ENCODE data around the gene ZW10.
"Not testable (repeated sequence)": the region's sequence is repeated elsewhere in the genome, so short reads cannot be mapped to it uniquely, and the experiment has no call there.

ZW10 gene

GRCh38 chr11:113806406-113806805 is 32.9 kb upstream of the ZW10 start:
- peak; percentile 58 for TF ChIP-seq CTCF (IDR thresholded peaks at IDR 0.05; ENCODE audit: insufficient read depth, low read depth, low read length, missing control alignments)
- peak; percentile 47 for DNase-seq (ENCODE audit: low read depth)

DNA sequence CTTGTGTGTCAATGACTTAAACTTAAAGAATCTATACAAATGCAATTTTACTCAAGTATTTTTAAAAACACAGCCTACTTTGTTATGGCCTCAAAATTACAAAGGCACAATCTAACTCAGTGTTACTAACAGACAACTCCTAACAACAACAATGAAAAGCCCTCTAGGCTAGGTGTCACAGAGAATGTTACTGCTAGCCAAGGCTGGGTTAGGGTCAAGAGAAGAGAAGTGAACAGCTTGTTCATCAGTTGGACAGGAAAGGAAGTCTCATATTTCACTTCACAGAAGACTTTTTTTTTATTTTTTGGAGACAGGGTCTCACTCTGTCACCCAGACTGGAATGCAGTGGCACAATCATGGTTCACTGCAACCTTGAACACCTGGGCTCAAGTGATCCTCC is 32.1 kb upstream of the ZW10 start:
- DNase-seq (ENCODE audit: low read depth) = no peak
- TF ChIP-seq CTCF (IDR thresholded peaks at IDR 0.05; ENCODE audit: insufficient read depth, low read depth, low read length, missing control alignments) = no peak
- no peak overlapping the region for H3K4me3 ChIP-seq (ENCODE audit: low read length)

More at GRCh38 chr11:113806406-113806805, 32.9 kb upstream of the ZW10 start:
- no peak overlapping the region for H3K4me3 ChIP-seq (ENCODE audit: low read length)

DNA sequence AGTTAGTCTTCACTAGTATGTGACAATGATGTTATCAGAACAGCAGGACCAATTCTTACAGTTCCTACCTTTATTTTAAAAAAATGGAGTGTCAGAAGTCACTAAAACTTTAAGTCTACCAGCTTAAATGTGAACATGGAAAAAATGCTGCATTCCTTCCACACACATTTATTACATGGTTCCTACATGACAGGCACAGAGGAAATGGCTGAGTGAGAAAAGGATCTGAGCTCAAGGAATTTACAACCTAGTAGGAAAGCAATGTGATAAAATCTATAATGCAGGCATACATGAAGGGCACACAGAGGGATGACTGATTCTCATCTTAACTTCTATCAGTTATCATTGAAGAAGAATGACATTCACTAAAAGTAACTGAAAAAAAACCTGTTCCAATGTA is 29.1 kb upstream of the ZW10 start:
- H3K4me3 ChIP-seq (ENCODE audit: low read length) = no peak overlapping the region
- DNase-seq (ENCODE audit: low read depth) = no peak
- no peak for TF ChIP-seq CTCF (IDR thresholded peaks at IDR 0.05; ENCODE audit: insufficient read depth, low read depth, low read length, missing control alignments)

- H3K4me3 ChIP-seq (ENCODE audit: low read length) = no peak overlapping the region
- peak; percentile 78 for TF ChIP-seq CTCF (IDR thresholded peaks at IDR 0.05; ENCODE audit: insufficient read depth, low read depth, low read length, missing control alignments)
- DNase-seq (ENCODE audit: low read depth) = peak; percentile 60
These were observed 23.3 kb upstream of the ZW10 start for GRCh38 chr11:113796663-113797259.

DNA sequence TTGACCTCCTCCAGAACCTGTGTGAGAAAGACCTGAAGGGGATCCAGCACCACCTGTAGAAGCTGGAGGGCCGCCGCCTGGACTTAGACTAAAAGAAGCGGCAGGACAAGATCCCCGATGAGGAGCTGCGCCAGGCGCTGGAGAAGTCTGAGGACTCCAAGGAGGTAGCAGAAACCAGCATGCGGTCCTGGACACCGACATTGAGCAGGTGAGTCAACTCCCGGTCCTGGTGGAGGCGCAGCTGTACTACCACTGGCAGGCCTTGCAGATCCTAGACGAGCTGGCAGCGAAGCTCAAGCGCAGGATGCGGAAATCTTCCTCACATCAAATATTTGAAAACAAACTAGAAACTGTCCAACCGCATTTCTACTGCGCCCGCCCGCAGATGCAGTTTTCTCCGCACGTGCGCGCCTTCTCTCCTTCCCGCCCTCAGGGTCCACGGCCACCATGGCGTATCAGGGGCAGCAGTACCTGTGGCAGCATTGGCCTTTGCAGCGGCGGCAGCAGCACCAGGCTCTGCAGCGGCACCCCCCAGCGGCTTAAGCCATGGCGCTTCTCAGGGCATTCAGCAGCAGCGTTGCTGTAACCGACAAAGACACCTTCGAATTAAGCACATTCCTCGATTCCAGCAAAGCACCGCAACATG is 16.3 kb upstream of the ZW10 start:
- H3K4me3 ChIP-seq (ENCODE audit: low read length) = no peak overlapping the region
- TF ChIP-seq CTCF (IDR thresholded peaks at IDR 0.05; ENCODE audit: insufficient read depth, low read depth, low read length, missing control alignments) = no peak

GRCh38 chr11:113789016-113789415 is 15.5 kb upstream of the ZW10 start:
- DNase-seq (ENCODE audit: low read depth); H3K4me3 ChIP-seq (ENCODE audit: low read length): not testable (repeated sequence)

More for the DNA sequence above, 16.3 kb upstream of the ZW10 start:
- no peak for DNase-seq (ENCODE audit: low read depth)

GRCh38 chr11:113782134-113782533 is 8.6 kb upstream of the ZW10 start:
- no peak overlapping the region for H3K4me3 ChIP-seq (ENCODE audit: low read length)
- no peak for DNase-seq (ENCODE audit: low read depth)
- no peak for TF ChIP-seq CTCF (IDR thresholded peaks at IDR 0.05; ENCODE audit: insufficient read depth, low read depth, low read length, missing control alignments)
